ENCODE results near the gene NHERF1.

Gene NHERF1

GRCh38 chr17:74779501-74779900 is 31.1 kb downstream of the NHERF1 start:
- Histone ChIP-seq H3K36me3 (ENCODE audit: insufficient read depth, insufficient read length, low read length) (peaks cover 50% of the 10 kb centered on the region), H3K4me1 (ENCODE audit: insufficient read depth, insufficient read length) (no peaks in the 10 kb centered on the region), H3K4me3 (ENCODE audit: insufficient read length, low read depth) (no peak overlapping the region), H3K9ac (ENCODE audit: insufficient read length, low read depth) (no peak overlapping the region), H3K27me3 (ENCODE audit: insufficient read depth, insufficient read length) (no peaks in the 10 kb centered on the region), H3K9me3 (ENCODE audit: insufficient read depth, low read length) (no peaks in the 10 kb centered on the region)
- no peak for DNase-seq (ENCODE audit: low read depth, low spot score)
- TF ChIP-seq ZNF274 (IDR thresholded peaks at IDR 0.05; ENCODE audit: low read depth, low read length), result no peak
- TF ChIP-seq YY1 (IDR thresholded peaks at IDR 0.05; ENCODE audit: insufficient read depth, insufficient read length), result no peak
- no peak for TF ChIP-seq SUZ12 (IDR thresholded peaks at IDR 0.05; ENCODE audit: extremely low read depth, insufficient read depth, insufficient read length)

DNA sequence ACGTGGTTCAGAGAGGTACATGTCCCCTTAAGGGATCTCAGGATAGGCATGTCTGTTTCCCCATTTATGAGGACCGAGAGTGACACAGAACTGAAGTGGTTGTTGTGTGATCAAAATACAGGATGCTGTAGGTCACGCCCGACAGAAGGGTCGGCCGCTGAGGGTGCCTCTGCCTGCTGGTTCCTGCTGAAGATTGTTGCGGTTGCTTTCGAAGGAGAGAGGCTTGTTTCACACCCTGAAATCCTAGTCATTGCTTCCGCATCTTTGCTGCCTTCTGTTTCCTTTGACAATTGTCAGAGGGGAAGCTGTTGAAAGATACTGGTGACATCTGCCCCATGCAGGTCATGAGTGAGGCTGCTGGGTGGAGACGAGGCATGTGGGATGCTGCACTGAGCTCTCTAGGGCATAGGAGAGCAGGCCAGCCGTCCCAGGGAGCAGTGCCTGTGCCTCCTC is 31.5 kb downstream of the NHERF1 start:
- H3K4me3 ChIP-seq (ENCODE audit: insufficient read length, low read depth), result no peak overlapping the region
- TF ChIP-seq YY1 (IDR thresholded peaks at IDR 0.05; ENCODE audit: insufficient read depth, insufficient read length) (no peak), ZNF274 (IDR thresholded peaks at IDR 0.05; ENCODE audit: low read depth, low read length) (no peak), SUZ12 (IDR thresholded peaks at IDR 0.05; ENCODE audit: extremely low read depth, insufficient read depth, insufficient read length) (no peak)
- H3K36me3 ChIP-seq (ENCODE audit: insufficient read depth, insufficient read length, low read length), result peaks cover 50% of the 10 kb centered on the region
- H3K4me1 ChIP-seq (ENCODE audit: insufficient read depth, insufficient read length), result no peaks in the 10 kb centered on the region
- no peaks in the 10 kb centered on the region for H3K9me3 ChIP-seq (ENCODE audit: insufficient read depth, low read length)
- H3K9ac ChIP-seq (ENCODE audit: insufficient read length, low read depth), result no peak overlapping the region
- no peaks in the 10 kb centered on the region for H3K27me3 ChIP-seq (ENCODE audit: insufficient read depth, insufficient read length)
- DNase-seq (ENCODE audit: low read depth, low spot score), result no peak

DNA sequence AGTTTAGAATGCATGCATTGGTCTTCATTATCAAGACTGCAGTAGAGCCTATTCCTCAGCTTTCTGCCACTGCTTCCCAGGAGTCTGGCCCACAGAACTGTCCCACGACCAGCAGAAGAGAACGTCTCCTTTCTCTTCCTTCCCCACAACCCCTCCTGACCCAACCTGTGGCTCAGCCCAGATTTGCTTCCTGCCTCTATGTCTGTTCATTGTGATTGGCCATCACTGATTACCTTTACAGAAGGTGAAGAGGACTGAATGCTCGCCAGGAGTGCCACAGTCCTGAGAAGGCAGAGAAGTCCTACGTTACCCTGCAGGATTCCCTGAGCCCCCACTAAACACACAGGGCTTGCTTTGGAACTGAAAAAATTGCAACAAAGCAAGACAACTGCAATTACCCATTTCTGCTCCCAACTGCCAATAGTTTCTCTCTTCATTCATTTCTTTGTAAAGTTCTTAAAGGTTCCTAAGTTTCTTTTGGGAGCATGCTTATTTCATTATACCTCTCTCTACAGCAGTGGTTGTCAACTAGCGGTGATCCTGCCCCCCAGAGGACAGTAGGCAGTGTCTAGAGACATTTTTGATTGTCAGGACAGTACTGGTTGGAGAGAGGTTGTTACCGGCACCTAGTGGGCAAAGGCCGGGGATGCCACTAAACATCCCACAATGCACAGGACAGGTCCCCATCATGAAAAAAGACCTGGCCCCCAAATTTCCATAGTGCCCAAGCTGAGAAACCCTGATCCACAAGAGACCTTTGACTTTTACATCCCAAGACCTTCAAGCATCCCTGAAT is 32.2 kb downstream of the NHERF1 start:
- Histone ChIP-seq H3K4me3 (ENCODE audit: insufficient read length, low read depth) (no peak overlapping the region), H3K4me1 (ENCODE audit: insufficient read depth, insufficient read length) (no peaks in the 10 kb centered on the region), H3K9ac (ENCODE audit: insufficient read length, low read depth) (no peak overlapping the region), H3K9me3 (ENCODE audit: insufficient read depth, low read length) (no peaks in the 10 kb centered on the region), H3K36me3 (ENCODE audit: insufficient read depth, insufficient read length, low read length) (peaks cover 57% of the 10 kb centered on the region), H3K27me3 (ENCODE audit: insufficient read depth, insufficient read length) (no peaks in the 10 kb centered on the region)
- peak; percentile 40 for DNase-seq (ENCODE audit: low read depth, low spot score)
- no peak for TF ChIP-seq YY1 (IDR thresholded peaks at IDR 0.05; ENCODE audit: insufficient read depth, insufficient read length)
- no peak for TF ChIP-seq ZNF274 (IDR thresholded peaks at IDR 0.05; ENCODE audit: low read depth, low read length)
- no peak for TF ChIP-seq SUZ12 (IDR thresholded peaks at IDR 0.05; ENCODE audit: extremely low read depth, insufficient read depth, insufficient read length)

- Histone ChIP-seq H3K4me3 (ENCODE audit: insufficient read length, low read depth) (no peak overlapping the region), H3K9ac (ENCODE audit: insufficient read length, low read depth) (no peak overlapping the region), H3K36me3 (ENCODE audit: insufficient read depth, insufficient read length, low read length) (peaks cover 66% of the 10 kb centered on the region), H3K27me3 (ENCODE audit: insufficient read depth, insufficient read length) (no peaks in the 10 kb centered on the region), H3K9me3 (ENCODE audit: insufficient read depth, low read length) (no peaks in the 10 kb centered on the region), H3K4me1 (ENCODE audit: insufficient read depth, insufficient read length) (no peaks in the 10 kb centered on the region)
- TF ChIP-seq ZNF274 (IDR thresholded peaks at IDR 0.05; ENCODE audit: low read depth, low read length) (no peak), YY1 (IDR thresholded peaks at IDR 0.05; ENCODE audit: insufficient read depth, insufficient read length) (no peak), SUZ12 (IDR thresholded peaks at IDR 0.05; ENCODE audit: extremely low read depth, insufficient read depth, insufficient read length) (no peak)
- no peak for DNase-seq (ENCODE audit: low read depth, low spot score)
Measured at GRCh38 chr17:74782571-74782970, 34.1 kb downstream of the NHERF1 start.

DNA sequence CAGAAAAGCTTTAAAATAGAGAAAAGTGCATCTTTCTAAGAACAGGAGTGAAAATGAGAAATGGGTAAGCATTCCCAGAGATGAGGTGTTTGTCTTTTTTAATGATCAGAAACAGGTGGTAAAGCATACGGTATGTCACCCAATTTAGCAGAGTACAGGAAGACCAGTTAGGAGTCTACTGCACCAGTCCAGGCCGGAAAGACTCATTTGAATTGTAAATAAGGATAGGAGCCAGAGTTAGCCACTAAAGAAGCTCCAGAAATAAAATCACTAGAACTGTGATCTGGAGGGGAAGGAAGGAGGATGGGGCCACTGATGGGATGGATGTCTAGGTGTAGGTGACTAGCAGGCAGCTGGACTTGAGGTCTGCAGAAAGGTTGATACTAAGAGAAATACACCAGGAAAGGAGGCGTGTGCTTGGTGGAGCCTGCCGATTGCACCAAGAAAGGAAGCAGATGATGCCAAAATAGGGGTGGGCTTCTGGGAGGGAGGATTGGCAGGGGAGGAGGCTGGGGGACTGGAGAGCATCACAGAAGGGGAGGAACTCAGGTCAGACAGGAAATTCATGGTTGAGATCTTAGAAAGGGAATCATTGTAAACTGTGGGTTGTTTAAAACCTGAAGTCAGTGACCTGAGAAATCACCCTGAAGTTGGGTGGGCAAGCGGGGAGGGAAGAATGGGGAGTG is 35.8 kb downstream of the NHERF1 start:
- no peak overlapping the region for H3K4me3 ChIP-seq (ENCODE audit: insufficient read length, low read depth)
- H3K27me3 ChIP-seq (ENCODE audit: insufficient read depth, insufficient read length), result no peaks in the 10 kb centered on the region
- no peaks in the 10 kb centered on the region for H3K4me1 ChIP-seq (ENCODE audit: insufficient read depth, insufficient read length)
- TF ChIP-seq ZNF274 (IDR thresholded peaks at IDR 0.05; ENCODE audit: low read depth, low read length) (no peak), YY1 (IDR thresholded peaks at IDR 0.05; ENCODE audit: insufficient read depth, insufficient read length) (no peak)
- DNase-seq (ENCODE audit: low read depth, low spot score), result no peak
- no peaks in the 10 kb centered on the region for H3K9me3 ChIP-seq (ENCODE audit: insufficient read depth, low read length)
- H3K36me3 ChIP-seq (ENCODE audit: insufficient read depth, insufficient read length, low read length), result peaks cover 66% of the 10 kb centered on the region
- no peak overlapping the region for H3K9ac ChIP-seq (ENCODE audit: insufficient read length, low read depth)

DNA sequence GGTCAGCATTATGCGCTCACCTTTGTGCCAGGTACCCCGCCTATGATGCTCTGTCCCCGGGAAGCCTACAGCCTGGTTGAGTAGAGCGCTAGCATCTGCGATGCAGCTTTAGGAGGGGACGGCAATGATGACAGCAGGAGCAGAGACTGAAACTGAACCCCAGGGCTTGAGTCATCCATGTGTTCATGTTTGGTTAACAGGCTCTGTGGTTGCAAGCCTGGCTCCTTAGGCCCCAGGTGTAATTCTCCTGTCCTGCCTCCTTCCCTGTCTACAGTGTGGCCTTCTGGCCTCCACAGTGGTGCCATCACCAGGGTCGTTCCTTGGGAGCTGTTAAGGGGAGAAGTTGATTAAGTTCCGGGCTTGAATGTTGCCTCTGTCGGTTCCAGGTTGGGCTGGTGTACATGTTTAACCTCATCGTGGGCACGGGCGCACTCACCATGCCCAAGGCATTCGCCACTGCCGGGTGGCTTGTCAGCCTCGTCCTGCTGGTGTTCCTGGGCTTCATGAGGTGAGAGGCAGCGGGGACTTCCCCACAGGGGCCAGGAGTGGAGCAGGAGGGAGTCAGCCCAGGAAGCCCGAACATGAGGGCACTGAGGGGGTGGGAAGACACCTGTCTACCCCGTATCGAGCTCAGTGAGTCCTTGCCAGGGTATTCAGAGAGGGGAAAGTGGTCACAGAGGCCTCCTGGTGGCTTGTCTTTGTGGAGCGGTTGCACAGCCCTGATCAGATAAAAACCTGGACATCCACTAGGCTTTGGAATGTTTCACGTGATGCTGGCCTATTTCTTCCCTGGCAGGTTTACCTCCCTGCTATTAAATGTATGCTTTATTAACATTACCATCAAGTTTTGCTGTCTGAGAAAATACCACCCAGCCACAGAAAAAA is 36.9 kb downstream of the NHERF1 start:
- no peak for TF ChIP-seq SUZ12 (IDR thresholded peaks at IDR 0.05; ENCODE audit: extremely low read depth, insufficient read depth, insufficient read length)
- TF ChIP-seq ZNF274 (IDR thresholded peaks at IDR 0.05; ENCODE audit: low read depth, low read length), result no peak
- no peak for TF ChIP-seq YY1 (IDR thresholded peaks at IDR 0.05; ENCODE audit: insufficient read depth, insufficient read length)
- DNase-seq (ENCODE audit: low read depth, low spot score), result no peak
- H3K36me3 ChIP-seq (ENCODE audit: insufficient read depth, insufficient read length, low read length), result peaks cover 60% of the 10 kb centered on the region
- H3K4me1 ChIP-seq (ENCODE audit: insufficient read depth, insufficient read length), result no peaks in the 10 kb centered on the region
- no peak overlapping the region for H3K4me3 ChIP-seq (ENCODE audit: insufficient read length, low read depth)
- no peaks in the 10 kb centered on the region for H3K9me3 ChIP-seq (ENCODE audit: insufficient read depth, low read length)
- no peaks in the 10 kb centered on the region for H3K27me3 ChIP-seq (ENCODE audit: insufficient read depth, insufficient read length)
- no peak overlapping the region for H3K9ac ChIP-seq (ENCODE audit: insufficient read length, low read depth)
